Adipose tissue (tissue), 3 donors: ENCODE measurements around the gene TMEM169. TPM values are rescaled to one million over a fixed set of nuclear protein-coding genes. Genes with fewer than 3 reads are reported as not detected.
"Not testable (repeated sequence)": the region's sequence is repeated elsewhere in the genome, so short reads cannot be mapped to it uniquely, and the experiment has no call there.

Experiments
- H3K27ac ChIP-seq: one replicate; pipeline ENCODE4 v1.5.1; 2013; ENCODE audit warnings: low read depth, low read length
- WGBS, 3 donors: extraction: QIAGEN DNeasy Blood & Tissue Kit; methylation state at CpG; one replicate each; pipeline ENCODE4 v1.1.7; 2013; 5-methylcytosine and 5-hydroxymethylcytosine counted together
- polyA plus RNA-seq, 3 donors: library from polyadenylated mRNA; stranded (reverse); fragments of 200-250 nt; gene quantifications; one replicate each; pipeline ENCODE4 v1.2.3, GENCODE V29; 2013
- donor health status: healthy with polysubstance abuse.
- donor health status: Bipolar disorder and iron deficiency.
- donor health status: healthy.

TMEM169 gene
- polyA plus RNA-seq, 3 donors, result 0.28 to 0.62 TPM; not detected in 1

DNA sequence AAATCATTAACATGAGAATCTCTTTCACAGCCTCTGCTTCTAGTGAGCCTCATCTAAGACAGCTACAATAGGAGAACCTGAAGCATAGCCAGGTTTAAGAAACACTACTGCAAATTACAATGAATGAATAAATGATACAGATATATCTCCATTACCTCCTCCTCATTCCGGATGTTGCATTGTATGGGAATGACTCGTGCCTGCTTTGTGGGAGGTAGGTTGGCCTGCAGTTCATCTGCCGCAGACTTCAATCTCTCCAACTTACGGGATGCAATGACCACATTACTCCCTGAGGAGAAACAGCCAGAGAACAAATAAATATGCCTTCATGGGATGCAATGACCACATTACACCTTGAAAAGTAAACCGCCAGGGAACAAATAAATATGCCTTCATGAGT lies 15.5 kb upstream of the TMEM169 start:
- H3K27ac ChIP-seq, result no peak overlapping the region
- WGBS, 3 donors, result 77 to 88% (median 84%) methylated on average over 5 of the region's 5 CpGs

DNA sequence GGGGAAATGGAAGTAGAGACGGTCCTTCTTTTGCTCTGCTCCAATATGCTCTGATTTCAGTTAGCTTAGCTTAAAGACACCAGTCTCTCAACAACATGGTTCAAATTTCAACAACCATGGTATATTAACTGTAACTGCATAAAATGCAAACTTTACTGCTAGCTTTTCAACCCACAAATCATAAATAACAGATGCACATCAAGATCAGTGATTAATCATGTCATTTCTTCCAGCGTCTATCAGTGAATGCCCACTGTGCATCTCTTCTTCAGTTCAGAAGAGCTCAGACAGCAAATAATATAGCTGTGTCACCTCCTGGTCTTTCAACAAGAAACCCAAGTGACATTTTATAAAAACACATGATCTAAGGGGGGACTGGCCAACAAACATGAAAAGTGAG lies 12.7 kb upstream of the TMEM169 start:
- WGBS, 3 donors, result 84 to 91% (median 89%) methylated on average over 2 of the region's 2 CpGs
- no peak overlapping the region for H3K27ac ChIP-seq

DNA sequence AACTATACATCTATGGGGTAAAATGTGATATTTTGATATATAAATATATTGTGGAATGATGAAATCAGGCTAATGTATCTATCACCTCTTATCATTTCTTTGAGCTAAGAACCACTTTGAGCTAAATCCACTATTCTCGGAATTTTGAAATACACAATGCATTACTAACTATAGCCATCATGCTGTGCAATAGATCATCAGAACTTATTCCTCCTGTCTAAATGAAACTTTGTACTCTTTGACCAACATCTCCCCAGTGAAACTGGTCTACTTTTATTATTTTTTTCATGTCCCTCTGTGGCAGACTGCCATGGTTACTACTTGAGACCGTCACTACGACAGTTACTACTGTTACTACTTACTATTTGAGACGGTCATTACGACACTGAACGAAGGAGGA lies 11.5 kb upstream of the TMEM169 start:
- WGBS, 3 donors, result 71 to 85% (median 75%) methylated on average over 6 of the region's 6 CpGs

DNA sequence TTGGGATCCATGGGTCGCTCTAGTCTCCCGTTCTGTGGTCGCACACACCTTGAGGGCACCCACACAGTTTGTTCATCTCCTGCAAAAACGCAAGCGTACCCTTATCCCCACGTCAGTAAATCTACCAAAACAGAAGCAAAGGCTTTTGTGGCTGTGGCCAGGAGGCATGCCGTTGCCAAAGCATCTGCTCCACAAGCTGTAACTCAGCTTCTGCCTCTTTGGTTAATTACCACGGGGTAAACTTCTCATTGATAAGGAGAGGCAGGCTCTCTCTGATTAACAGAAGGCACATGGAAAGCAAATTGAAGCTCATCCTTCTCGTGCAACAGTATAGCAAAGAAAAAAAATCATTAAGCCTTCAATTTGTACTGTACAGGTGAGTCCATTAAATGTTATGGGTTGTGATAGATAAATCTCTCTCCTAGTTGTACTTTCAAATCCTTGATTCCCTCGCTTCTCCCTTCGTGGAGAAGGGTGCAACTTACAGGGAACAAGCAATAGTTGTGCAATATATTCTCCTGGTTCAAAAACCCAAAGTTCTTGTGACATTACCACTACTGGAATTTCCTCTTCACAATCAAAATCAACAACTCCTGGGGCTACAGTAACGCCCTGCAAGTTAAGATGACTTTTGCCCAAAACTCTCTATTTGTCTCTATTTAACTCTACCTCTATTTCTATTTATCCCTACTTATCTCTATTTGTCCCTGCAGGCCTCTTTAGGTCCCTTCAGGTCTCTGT lies 10.4 kb upstream of the TMEM169 start:
- WGBS, 3 donors, result 73 to 82% (median 80%) methylated on average over 12 of the region's 12 CpGs
- no peak overlapping the region for H3K27ac ChIP-seq

More for the DNA sequence above, 11.5 kb upstream of the TMEM169 start:
- H3K27ac ChIP-seq, result no peak overlapping the region

DNA sequence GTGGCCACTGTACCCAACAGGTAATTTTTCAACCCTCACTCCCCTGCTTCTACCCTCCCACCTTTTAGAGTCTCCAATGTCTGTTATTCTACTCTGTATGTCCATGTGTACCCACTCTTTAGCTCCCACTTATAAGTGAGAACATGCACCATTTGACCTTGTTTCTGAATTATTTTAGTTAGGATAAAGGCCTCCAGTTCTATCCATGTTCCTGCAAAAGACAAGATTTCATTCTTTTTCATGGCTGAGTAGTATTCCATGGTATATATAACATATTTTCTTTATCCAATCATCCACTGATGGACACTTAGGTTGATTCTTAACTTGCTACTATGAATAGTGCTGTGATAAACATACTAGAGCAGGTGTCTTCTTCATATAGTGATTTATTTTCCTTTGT lies 9.2 kb upstream of the TMEM169 start:
- no peak overlapping the region for H3K27ac ChIP-seq

DNA sequence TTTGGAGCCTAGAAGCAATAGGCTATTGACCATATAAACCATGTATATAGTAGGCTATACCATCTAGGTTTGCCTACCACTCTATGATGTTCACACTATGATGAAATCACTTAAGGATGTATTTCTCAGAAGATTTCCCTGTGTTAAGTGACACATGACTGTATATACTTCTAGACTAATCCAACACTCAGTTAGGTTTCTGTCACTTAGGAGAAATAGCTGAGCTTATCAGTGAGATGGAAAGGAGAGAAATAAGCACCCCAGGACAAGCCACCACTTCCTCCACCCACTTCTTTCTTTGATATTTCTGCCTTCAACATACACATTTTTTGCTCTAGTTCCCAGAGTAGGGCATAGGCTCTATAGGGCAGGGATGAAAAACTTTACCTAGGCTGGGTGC lies 7.9 kb upstream of the TMEM169 start:
- no peak overlapping the region for H3K27ac ChIP-seq

DNA sequence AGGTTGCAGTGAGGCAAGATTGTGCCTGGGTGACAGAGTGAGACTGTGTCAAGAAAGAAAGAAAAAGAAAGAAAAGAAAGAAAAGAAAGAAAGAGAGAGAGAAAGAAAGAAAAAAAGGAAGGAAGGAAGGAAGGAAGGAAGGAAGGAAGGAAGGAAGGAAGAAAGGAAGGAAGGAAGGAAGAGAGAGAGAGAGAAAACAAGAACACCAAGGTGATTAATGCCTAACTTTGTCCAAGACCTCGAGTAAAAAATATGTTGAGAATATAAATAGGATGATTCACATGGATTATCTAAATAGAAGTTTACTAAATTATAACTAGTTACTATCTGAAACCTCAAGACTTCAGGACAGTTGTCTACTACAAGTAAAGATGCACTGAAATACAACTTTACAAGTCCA lies 7.3 kb upstream of the TMEM169 start:
- no peak overlapping the region for H3K27ac ChIP-seq
- WGBS, 3 donors, result 44 to 62% (median 59%) methylated on average over 1 of the region's 1 CpG

DNA sequence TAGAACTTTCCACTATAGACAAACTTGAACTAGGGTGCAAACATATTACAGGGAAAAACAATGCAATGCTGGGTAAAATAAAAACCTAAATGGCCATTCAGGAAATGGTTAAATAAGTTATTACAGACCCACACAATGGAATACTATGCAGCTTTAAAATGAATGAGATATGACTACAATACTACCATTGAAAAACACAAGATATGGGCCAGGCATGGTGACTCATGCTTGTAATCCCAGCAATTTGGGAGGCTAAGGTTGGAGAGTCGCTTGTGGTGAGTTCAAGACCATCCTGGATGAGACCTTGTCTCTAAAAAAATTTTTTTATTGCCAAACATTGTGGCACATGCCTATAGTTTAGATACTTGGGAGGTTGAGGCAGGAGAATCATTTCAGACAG lies 6.9 kb upstream of the TMEM169 start:
- WGBS, 3 donors, result 99 to 100% (median 100%) methylated on average over 1 of the region's 1 CpG
- H3K27ac ChIP-seq, result no peak overlapping the region

DNA sequence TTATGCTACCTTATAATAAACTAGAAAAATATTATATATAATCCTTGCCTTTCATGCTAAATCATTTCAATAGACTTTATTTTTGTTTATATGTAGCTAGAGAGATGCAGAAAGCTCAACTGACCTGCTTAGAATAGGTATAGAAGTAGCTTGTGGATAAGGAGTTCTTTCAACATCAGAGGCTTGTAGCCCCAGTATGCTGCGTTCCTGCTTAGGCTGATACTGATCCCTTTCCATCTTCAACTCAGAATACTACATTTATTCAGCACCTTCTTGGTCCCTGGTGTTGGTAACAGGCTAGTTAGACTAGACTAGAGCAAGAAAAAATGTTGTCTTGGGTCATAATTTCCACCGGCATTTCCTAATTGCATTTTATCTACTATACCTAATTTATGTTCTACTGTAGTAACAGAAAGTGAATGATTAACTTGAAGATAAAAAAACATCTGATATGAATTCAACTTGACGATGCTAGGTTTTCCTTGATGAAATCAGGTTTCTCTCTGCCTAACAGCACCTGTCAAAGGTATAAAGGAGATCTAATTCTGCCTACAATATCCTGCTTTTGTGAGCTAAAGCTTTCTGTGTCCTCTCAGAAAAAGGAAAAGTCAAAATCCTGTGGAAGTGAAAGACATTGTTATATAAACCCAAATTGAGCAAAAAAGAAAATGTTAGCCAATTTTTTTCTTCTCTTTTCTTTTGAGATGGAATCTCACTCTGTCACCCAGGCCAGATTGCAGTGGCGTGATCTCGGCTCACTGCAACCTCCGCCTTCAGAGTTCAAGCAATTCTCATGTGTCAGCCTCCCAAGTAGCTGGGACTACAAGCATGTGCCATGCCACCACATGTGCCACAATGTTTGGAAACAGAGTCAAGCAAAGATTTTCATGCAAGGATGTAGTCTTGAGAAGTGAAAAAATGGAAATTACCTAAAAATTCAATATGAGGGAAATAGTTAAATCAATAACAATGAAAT lies 5.9 kb upstream of the TMEM169 start:
- 48 to 83% (median 83%) methylated on average over 6 of the region's 6 CpGs for WGBS, 3 donors
- H3K27ac ChIP-seq, result no peak overlapping the region

DNA sequence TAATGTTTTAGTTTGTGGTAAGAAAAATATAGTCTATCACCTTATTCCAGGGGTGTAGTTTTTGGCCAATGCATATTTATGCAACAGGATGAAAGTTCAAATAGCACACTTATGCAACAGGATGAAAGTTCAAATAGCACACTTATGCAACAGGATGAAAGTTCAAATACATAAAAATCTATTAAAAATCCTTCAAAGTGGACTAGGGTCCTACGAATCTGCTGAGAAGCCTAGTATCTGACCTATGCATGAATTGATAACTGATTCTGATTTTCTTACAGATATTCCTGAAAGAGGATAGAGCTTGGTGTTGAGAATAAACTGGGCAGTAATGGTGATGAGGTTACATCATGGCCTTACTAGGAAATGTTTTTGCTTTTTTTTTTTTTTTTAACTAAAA lies 2.9 kb upstream of the TMEM169 start:
- WGBS, 3 donors, result 26 to 47% (median 31%) methylated on average over 1 of the region's 1 CpG

DNA sequence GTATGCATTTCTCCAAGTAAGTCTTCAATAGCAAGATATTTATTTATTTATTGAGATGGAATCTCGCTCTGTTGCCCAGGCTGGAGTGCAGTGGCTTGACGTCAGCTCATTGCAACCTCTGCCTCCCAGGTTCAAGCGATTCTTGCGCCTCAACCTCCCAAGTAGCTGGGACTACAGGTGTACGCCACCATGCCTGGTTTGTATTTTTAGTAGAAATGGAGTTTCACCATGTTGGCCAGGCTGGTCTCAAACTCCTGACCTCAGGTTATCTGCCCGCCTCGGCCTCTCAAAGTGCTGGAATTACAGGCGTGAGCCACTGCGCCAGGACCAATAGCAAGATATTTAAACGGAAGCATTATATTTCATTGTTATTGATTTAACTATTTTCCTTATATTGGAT lies 1.7 kb upstream of the TMEM169 start:
- WGBS, 3 donors, result 96 to 98% (median 98%) methylated on average over 10 of the region's 10 CpGs

More for the DNA sequence above, 2.9 kb upstream of the TMEM169 start:
- no peak overlapping the region for H3K27ac ChIP-seq

DNA sequence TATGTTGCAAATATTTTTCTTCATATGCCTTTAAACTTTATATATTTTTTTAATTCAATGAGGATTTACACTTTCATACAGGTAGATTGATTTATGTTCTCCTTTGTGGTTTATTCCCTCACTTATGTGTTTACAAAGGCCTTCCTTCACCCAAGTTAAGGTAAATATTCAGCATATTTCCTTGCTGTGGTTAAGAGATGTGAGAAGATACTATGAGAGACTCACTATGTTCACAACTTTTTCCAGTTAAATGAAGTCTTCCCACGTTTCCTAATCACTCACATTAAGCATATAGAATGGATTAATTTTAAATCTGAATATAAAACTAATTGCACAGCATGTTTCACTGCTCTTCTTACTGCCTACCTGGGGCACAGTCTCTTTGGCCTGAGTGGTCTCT lies 707 bp upstream of the TMEM169 start:
- 10 to 30% (median 20%) methylated on average over 1 of the region's 1 CpG for WGBS, 3 donors
- no peak overlapping the region for H3K27ac ChIP-seq

More for the DNA sequence above, 1.7 kb upstream of the TMEM169 start:
- not testable (repeated sequence) for H3K27ac ChIP-seq

DNA sequence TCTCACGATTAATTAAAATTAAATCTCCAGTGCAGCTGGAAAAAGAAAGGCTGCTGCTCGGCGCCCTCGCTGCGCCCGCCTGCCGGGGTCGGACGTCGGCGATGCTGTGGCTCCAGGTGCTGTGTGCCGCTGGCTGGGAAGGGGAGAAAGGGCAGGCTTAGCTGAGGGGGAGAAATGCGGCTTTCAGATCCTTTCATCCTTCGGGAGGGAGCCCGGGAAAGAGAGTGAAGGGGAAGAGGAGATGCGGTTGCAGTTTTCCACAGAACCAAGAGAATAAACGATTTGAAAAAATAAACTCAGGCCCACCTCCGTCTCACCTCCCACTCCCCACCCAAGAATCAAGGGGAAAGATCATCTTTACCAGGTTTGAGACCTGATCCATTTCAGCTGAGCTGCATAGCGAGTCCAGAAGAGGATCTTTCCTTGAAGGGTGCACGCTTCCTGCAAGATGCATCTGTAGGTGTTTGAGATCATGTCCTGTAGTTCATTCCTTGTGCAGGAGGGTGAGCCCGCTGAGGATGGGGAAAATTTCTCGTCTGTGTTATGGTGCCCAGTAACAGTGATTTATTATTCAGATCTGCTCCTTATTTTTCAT lies 495 bp downstream of the TMEM169 start:
- WGBS, 3 donors, result 11 to 20% (median 13%) methylated on average over 22 of the region's 22 CpGs
- no peak overlapping the region for H3K27ac ChIP-seq

DNA sequence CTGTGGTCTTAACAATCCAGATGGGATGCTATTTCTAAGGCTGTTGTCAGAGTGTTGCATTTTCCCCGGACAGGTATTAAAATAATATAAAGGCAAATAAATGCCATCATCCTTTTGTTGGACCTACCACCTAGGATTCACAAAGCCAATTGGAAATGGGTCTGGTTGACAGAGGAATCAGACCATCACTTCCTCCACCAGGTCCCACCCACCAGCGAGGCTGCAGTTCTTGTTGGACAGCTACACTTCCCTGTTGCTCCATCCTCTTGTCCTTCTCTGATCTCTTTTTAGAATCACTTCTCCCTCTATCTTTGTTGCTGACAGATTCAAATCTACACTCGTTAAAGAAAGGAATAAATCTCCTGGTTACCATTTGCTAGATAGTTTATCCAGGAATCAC lies 1.1 kb downstream of the TMEM169 start:
- WGBS, 3 donors, result 66 to 75% (median 74%) methylated on average over 3 of the region's 3 CpGs
- no peak overlapping the region for H3K27ac ChIP-seq

DNA sequence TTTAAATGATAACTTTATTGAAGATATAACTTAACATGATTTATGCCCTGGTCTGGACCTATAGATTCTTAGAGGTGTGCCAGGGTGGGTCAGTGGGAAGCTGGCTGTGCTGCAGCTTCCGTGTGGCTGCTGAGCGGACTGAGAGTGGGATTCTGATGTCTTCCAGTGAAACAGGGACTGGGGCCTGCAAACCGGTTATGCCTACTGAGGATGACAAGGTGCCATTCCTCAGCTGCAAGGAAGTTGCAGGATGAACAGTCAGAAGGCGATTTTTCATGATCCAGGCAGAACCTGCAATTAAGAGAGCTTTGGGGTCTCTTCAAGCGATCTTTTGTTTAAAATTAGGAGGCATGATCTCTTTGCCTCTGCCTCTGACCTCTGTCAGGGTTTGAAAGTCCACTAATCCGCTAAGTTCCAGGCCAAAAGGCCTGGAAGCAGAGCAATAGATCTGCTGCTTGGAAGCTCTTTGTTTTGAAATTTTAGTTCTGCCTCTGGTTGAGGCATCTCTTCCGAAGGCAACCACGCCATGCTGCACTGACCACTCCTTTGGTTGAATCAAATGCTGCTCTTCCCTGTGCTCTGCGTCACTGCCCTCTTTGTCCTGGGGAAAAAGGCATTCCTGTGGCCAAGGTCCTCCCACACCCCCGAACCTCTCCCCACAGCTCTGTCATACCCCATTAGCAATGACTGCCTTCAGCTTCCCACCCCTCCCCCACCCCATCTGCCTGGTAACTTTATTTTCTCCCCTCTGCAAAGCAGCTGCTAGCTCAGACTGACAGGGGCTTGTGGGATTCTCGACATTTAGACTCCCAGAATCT lies 2.0 kb downstream of the TMEM169 start:
- 85 to 93% (median 90%) methylated on average over 11 of the region's 11 CpGs for WGBS, 3 donors
- H3K27ac ChIP-seq, result no peak overlapping the region

DNA sequence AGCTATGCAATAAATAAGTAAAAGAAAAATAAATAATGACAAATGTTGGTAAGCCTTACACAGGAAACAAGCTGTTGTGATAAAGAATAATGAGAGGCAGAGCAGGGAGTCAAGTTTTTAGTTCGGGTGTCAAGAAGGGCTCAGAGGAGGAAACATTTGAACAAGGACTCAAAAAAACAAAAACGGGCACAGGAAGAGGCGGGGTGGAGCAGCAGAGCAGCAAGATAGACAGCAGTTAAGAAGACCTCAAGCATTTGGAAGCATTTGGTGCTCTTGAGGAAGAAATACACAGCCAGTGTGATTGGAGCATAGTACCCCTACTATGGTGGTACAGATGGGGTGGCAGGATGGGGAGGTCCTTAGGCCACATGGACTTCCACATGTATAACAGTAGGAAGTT lies 2.8 kb downstream of the TMEM169 start:
- 57 to 76% (median 64%) methylated on average over 3 of the region's 3 CpGs for WGBS, 3 donors
- H3K27ac ChIP-seq, result no peak overlapping the region

DNA sequence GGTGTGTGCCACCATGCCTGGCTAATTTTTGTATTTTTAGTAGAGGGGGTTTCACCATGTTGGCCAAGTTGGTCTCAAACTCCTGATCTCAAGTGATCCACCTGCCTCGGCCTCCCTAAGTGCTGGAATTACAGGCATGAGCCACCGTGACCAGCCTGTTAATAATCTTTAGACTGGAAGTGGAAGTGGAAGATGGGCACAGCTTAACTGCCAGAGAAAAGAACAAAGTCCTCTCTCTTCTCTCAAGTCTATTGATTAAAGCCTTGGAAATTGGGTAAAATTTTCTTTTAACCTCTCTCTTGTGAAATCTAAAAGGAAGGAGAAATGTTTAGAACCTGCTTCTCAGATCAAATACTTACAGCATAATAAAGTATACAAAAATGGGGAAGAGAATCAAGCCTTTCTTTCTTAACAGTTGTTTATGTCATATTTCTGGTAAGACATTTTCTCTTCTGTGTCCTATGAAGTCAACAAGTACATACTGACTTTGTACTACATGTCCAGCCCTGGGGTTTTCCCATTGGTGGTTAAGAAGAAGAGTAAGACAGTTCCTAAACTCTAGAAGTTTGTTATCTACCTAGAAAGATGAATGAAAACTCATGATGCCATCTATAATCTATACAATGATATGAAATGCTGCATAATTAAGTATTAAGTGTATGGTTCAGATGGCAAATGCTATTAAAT lies 4.6 kb downstream of the TMEM169 start:
- no peak overlapping the region for H3K27ac ChIP-seq
- WGBS, 3 donors, result 47 to 92% (median 88%) methylated on average over 2 of the region's 2 CpGs

DNA sequence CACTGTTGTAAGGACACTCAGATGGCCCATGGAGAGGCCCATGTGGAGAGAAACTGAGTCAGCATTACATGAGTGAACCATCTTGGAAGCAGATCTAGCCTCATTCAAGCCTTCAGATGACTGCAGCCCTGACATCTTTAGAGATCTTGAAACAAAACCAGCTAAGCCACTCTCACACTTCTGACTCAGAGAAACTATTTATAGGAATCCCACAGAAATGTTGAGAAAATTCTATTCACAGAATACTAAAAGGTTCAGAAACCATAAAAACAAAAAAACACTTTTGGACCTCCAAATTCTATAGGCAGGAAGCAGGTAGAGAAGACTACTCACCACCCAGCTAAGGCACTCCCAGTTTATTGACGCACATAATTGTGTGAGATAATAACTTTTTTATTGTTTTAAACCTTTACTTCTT lies 8.7 kb downstream of the TMEM169 start:
- 91 to 98% (median 93%) methylated on average over 1 of the region's 1 CpG for WGBS, 3 donors
- no peak overlapping the region for H3K27ac ChIP-seq
